Mammary epithelial cell (primary cell): ENCODE measurements around the gene BCL11B.

Experiments used
- CTCF ChIP-seq, 2 donors: IDR thresholded peaks in 1 of 2; conservative IDR thresholded peaks in 1 of 2; 2 replicates each; pipeline ENCODE4 v1.5.1; 2011 to 2012; ENCODE audit warnings: inconsistent platforms in 2 of 2, low read length in 2 of 2, mild to moderate bottlenecking in 2 of 2, control low read depth in 1 of 2, low read depth in 1 of 2; ENCODE audit not compliant: insufficient read depth in 1 of 2; ENCODE audit errors: extremely low read depth in 1 of 2
- EZH2 ChIP-seq: IDR thresholded peaks from 2 replicates; pipeline ENCODE4 v1.6.1; 2012; ENCODE audit warnings: low read length, inconsistent platforms, borderline replicate concordance

- TF ChIP-seq CTCF (conservative IDR thresholded peaks at IDR 0.05 in 1 of 2, IDR thresholded peaks at IDR 0.05 in 1 of 2; ENCODE audit: extremely low read depth in 1 of 2, insufficient read depth in 1 of 2, low read depth in 1 of 2, low read length in 2 of 2) = no peak
- TF ChIP-seq EZH2 = no peak
These were observed 152.2 kb downstream of the BCL11B start for GRCh38 chr14:99119554-99120525.
